ENCODE data around the gene UCKL1. TPM values are rescaled to one million over a fixed set of nuclear protein-coding genes. Genes with fewer than 3 reads are reported as not detected.

UCKL1 gene
- total and polyA plus RNA-seq, 4 donors = 33.6 to 42.7 (median 36.1) TPM

DNA sequence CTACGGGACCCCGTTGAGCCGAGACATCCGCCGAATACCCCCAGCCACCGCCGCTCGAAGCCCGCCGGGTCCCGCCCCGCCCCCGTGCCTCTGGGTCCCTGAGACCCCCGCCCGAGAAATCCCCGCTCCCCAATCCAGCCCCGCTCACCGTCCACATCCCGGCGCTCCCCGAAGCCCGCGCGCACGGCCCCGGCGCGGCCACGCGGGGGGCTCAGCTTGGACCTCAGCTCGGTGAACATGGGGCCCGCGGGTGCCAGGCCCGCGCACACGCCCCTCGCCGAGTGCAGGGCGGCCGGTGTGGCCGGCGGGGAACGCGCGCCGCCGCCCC, 23.0 kb upstream of the UCKL1 start:
- H3K4me1 ChIP-seq (ENCODE audit: control insufficient read depth in 5 of 5, insufficient read depth in 5 of 5, low read length in 5 of 5) = peaks cover 5 to 29% (median 13%) of the 10 kb centered on the region in 5 donors
- H3K27ac ChIP-seq (ENCODE audit: low read depth in 1 of 2, low read length in 1 of 2) = peak overlapping the region; percentile 69 to 83
- H3K9ac ChIP-seq (ENCODE audit: insufficient read depth in 1 of 2, low read length in 2 of 2) = no peak overlapping the region
- H3K4me3 ChIP-seq = peak overlapping the region; percentile 34
- peaks cover 0 to 4% (median 4%) of the 10 kb centered on the region in 3 donors for H3K27me3 ChIP-seq (ENCODE audit: control insufficient read depth in 3 of 3, insufficient read depth in 3 of 3, low read length in 2 of 3)
- no peak for DNase-seq
- ATAC-seq (ENCODE audit: insufficient read depth, low FRiP score) = no peak
- H3K9me3 ChIP-seq (ENCODE audit: control insufficient read depth in 4 of 4, insufficient read depth in 3 of 4, low read length in 3 of 4) = no peaks in the 10 kb centered on the region
- 1% methylated on average over 28 to 47 of the region's 47 CpGs for WGBS, 2 donors
- peaks cover 0 to 5% (median 2%) of the 10 kb centered on the region in 4 donors for H3K36me3 ChIP-seq (ENCODE audit: control insufficient read depth in 4 of 4, insufficient read depth in 4 of 4, low read length in 4 of 4)
- TF ChIP-seq, protein P1, sequence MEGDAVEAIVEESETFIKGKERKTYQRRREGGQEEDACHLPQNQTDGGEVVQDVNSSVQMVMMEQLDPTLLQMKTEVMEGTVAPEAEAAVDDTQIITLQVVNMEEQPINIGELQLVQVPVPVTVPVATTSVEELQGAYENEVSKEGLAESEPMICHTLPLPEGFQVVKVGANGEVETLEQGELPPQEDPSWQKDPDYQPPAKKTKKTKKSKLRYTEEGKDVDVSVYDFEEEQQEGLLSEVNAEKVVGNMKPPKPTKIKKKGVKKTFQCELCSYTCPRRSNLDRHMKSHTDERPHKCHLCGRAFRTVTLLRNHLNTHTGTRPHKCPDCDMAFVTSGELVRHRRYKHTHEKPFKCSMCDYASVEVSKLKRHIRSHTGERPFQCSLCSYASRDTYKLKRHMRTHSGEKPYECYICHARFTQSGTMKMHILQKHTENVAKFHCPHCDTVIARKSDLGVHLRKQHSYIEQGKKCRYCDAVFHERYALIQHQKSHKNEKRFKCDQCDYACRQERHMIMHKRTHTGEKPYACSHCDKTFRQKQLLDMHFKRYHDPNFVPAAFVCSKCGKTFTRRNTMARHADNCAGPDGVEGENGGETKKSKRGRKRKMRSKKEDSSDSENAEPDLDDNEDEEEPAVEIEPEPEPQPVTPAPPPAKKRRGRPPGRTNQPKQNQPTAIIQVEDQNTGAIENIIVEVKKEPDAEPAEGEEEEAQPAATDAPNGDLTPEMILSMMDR (IDR thresholded peaks at IDR 0.05; ENCODE audit: control extremely low read depth, extremely low read depth) = no peak

DNA sequence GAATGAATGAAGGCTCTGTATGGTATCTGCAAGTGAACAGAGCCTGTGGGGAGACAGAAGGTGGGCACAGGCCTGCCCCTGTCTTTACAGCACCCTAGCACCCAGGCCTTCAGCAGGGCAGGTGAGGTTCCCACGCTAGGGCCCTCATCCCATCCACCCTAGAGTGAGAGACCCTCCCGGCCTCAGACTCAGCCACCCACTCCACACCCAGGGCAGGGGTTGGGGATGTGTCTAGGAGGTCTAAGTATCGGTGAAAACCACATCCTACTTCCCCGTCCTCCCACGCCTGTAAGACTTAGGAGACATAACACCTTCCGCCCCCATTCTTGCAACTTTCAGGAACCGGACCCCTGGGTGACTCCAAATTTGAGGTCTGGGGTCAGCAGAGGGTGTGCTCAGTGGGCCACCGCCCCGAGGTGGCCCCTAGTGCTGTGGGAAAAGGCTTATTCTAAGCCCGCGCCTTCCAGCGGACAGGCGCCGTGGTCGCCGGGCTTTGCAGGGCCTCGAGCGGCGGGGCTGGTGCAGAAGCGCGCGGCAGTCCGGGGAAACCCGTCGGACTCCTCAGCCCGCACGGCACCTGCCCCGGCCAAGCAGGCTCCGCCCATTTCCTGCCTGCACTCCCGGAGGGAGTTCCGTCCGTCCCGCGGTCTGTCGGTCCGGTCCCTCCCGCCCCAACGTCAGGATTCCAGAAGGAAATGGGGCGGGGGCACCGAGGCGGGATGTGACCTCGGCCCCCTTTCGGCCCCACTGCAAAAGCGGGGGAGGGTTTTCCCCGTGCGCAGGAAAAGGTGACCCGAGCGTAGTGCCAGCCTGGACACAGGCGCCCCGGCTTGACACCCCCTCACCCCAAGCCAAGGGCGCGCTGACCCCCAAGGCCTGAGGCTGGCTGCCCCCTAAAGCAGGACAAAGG, 22.4 kb upstream of the UCKL1 start:
- ATAC-seq (ENCODE audit: insufficient read depth, low FRiP score) (no peak), DNase-seq (peak; percentile 45 to 70 (median 66))
- peaks cover 5 to 29% (median 13%) of the 10 kb centered on the region in 5 donors for H3K4me1 ChIP-seq (ENCODE audit: control insufficient read depth in 5 of 5, insufficient read depth in 5 of 5, low read length in 5 of 5)
- H3K27me3 ChIP-seq (ENCODE audit: control insufficient read depth in 3 of 3, insufficient read depth in 3 of 3, low read length in 2 of 3) = peaks cover 0 to 4% (median 4%) of the 10 kb centered on the region in 3 donors
- TF ChIP-seq, protein P1 (IDR thresholded peaks at IDR 0.05; ENCODE audit: control extremely low read depth, extremely low read depth) = no peak
- H3K9ac ChIP-seq (ENCODE audit: insufficient read depth in 1 of 2, low read length in 2 of 2) = no peak overlapping the region
- H3K36me3 ChIP-seq (ENCODE audit: control insufficient read depth in 4 of 4, insufficient read depth in 4 of 4, low read length in 4 of 4) = peaks cover 0 to 5% (median 2%) of the 10 kb centered on the region in 4 donors
- H3K27ac ChIP-seq (ENCODE audit: low read depth in 1 of 2, low read length in 1 of 2) = peak overlapping the region; percentile 69 to 83
- 5 to 8% methylated on average over 43 to 52 of the region's 52 CpGs for WGBS, 2 donors
- no peaks in the 10 kb centered on the region for H3K9me3 ChIP-seq (ENCODE audit: control insufficient read depth in 4 of 4, insufficient read depth in 3 of 4, low read length in 3 of 4)
- peak overlapping the region; percentile 34 for H3K4me3 ChIP-seq

DNA sequence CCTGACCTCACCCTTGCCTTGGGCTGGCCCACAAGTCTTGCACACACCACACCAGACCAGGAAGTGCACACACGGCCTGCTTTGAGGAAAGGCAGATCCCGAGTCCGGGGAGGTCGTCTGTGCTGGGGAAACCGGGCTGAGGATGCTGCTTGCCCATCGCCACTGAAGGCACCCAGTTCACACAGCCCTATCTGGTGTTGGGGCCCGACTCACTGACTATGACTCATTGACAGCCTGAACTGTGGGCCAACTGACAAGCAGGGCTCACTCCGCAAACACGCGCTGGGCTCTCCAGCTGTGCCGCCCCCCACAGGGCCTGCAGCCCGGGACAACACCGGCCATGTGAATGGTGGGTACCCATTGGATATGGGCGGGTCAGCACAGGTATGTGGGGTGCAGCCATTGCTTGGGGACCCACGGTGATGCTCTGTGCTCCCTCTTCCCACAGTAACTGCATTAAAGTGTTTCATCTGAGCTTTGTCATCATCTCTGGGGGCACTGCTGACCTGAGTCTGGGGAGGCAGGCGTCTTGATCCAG, 21.6 kb upstream of the UCKL1 start:
- peaks cover 0 to under 1% (median 0%) of the 10 kb centered on the region in 4 donors for H3K36me3 ChIP-seq (ENCODE audit: control insufficient read depth in 4 of 4, insufficient read depth in 4 of 4, low read length in 4 of 4)
- peak overlapping the region in 1 of 2 donors; percentile 69 for H3K27ac ChIP-seq (ENCODE audit: low read depth in 1 of 2, low read length in 1 of 2)
- peaks cover 0 to 4% (median 4%) of the 10 kb centered on the region in 3 donors for H3K27me3 ChIP-seq (ENCODE audit: control insufficient read depth in 3 of 3, insufficient read depth in 3 of 3, low read length in 2 of 3)
- H3K4me3 ChIP-seq = no peak overlapping the region
- ATAC-seq (ENCODE audit: insufficient read depth, low FRiP score) = no peak
- DNase-seq = no peak
- no peak overlapping the region for H3K9ac ChIP-seq (ENCODE audit: insufficient read depth in 1 of 2, low read length in 2 of 2)
- TF ChIP-seq, protein P1 (IDR thresholded peaks at IDR 0.05; ENCODE audit: control extremely low read depth, extremely low read depth) = no peak
- peaks cover 5 to 29% (median 13%) of the 10 kb centered on the region in 5 donors for H3K4me1 ChIP-seq (ENCODE audit: control insufficient read depth in 5 of 5, insufficient read depth in 5 of 5, low read length in 5 of 5)
- H3K9me3 ChIP-seq (ENCODE audit: control insufficient read depth in 4 of 4, insufficient read depth in 3 of 4, low read length in 3 of 4) = no peaks in the 10 kb centered on the region
- 51 to 65% methylated on average over 16 of the region's 16 CpGs for whole genome bisulfite sequencing, 2 donors

Measured in lung (tissue), 12 donors.